Ovary (tissue), 3 donors: ENCODE measurements around the gene ZBED4.

Source experiments
- CTCF ChIP-seq, 3 donors: fragments of 450-650 bp in 2 of 3; fragments of 200-600 bp in 1 of 3; IDR thresholded peaks; one replicate each; pipeline versions ENCODE4 v1.5.1 to v1.8.0; 2016 to 2022; ENCODE audit warnings: antibody characterized with exemption in 3 of 3, mild to moderate bottlenecking in 1 of 3
- EP300 ChIP-seq: sonication (generic); formaldehyde crosslinking; IDR thresholded peaks from one replicate; pipeline ENCODE4 v1.6.1; 2017; ENCODE audit warnings: antibody characterized with exemption
- POLR2A ChIP-seq: fragments of 450-650 bp; IDR thresholded peaks from one replicate; pipeline ENCODE4 v1.6.1; 2017; ENCODE audit warnings: antibody characterized with exemption, mild to moderate bottlenecking, moderate library complexity
- donor health status: DM: no; HTN: no; CAD: no.

- TF ChIP-seq CTCF (IDR thresholded peaks at IDR 0.05) (no peak), EP300 (no peak), POLR2A (no peak)
Measured at GRCh38 chr22:49911881-49912625, 58.4 kb downstream of the ZBED4 start.
